HG03469 (cell line): Measurements from ENCODE around the gene USP9X.
"Not testable (repeated sequence)": the region's sequence is repeated elsewhere in the genome, so short reads cannot be mapped to it uniquely, and the experiment has no call there.

Source experiments
- ATAC-seq: cut with Tn5 transposase; IDR thresholded peaks from one replicate; pipeline ENCODE4 v1.9.1; 2021; ENCODE audit warnings: mild to moderate bottlenecking, moderate library complexity, moderate number of reproducible peaks; ENCODE audit not compliant: unreplicated experiment

The USP9X gene

GRCh38 chrX:41085878-41086626, 807 bp downstream of the USP9X start:
- ATAC-seq = no peak

GRCh38 chrX:41086627-41086932, 1.3 kb downstream of the USP9X start:
- ATAC-seq = no peak

- no peak for ATAC-seq
Observed at GRCh38 chrX:41087201-41087600, 2.0 kb downstream of the USP9X start.

GRCh38 chrX:41090568-41091238, 5.5 kb downstream of the USP9X start:
- ATAC-seq = no peak

GRCh38 chrX:41092776-41093175, 7.5 kb downstream of the USP9X start:
- no peak for ATAC-seq

GRCh38 chrX:41095174-41095573, 9.9 kb downstream of the USP9X start:
- ATAC-seq = no peak

GRCh38 chrX:41095908-41096307, 10.7 kb downstream of the USP9X start:
- no peak for ATAC-seq

- ATAC-seq = no peak
Observed at GRCh38 chrX:41096339-41096955, 11.2 kb downstream of the USP9X start.

- ATAC-seq = no peak
Observed at GRCh38 chrX:41097326-41097725, 12.1 kb downstream of the USP9X start.

- ATAC-seq = no peak
Observed at GRCh38 chrX:41100200-41100599, 15.0 kb downstream of the USP9X start.

GRCh38 chrX:41100819-41101218, 15.6 kb downstream of the USP9X start:
- no peak for ATAC-seq

- ATAC-seq = no peak
Observed at GRCh38 chrX:41105005-41105404, 19.8 kb downstream of the USP9X start.

GRCh38 chrX:41106257-41106656, 21.0 kb downstream of the USP9X start:
- not testable (repeated sequence) for ATAC-seq

GRCh38 chrX:41108007-41108406, 22.8 kb downstream of the USP9X start:
- ATAC-seq = no peak

- ATAC-seq = no peak
Observed at GRCh38 chrX:41108463-41109205, 23.4 kb downstream of the USP9X start.

GRCh38 chrX:41110801-41111625, 25.8 kb downstream of the USP9X start:
- ATAC-seq = no peak

GRCh38 chrX:41115104-41115425, 29.8 kb downstream of the USP9X start:
- not testable (repeated sequence) for ATAC-seq

- peak; percentile 55 for ATAC-seq
Observed at GRCh38 chrX:41116948-41117347, 31.7 kb downstream of the USP9X start.

- no peak for ATAC-seq
Observed at GRCh38 chrX:41118156-41118555, 32.9 kb downstream of the USP9X start.

- ATAC-seq = no peak
Observed at GRCh38 chrX:41119803-41120202, 34.6 kb downstream of the USP9X start.

GRCh38 chrX:41121766-41122165, 36.5 kb downstream of the USP9X start:
- ATAC-seq = no peak
